GM19455 (cell line): ENCODE results near the gene TRERF1.

Experiments
- ATAC-seq: cut with Tn5 transposase; IDR thresholded peaks from one replicate; pipeline ENCODE4 v1.9.1; 2021; ENCODE audit not compliant: unreplicated experiment

Gene TRERF1

DNA sequence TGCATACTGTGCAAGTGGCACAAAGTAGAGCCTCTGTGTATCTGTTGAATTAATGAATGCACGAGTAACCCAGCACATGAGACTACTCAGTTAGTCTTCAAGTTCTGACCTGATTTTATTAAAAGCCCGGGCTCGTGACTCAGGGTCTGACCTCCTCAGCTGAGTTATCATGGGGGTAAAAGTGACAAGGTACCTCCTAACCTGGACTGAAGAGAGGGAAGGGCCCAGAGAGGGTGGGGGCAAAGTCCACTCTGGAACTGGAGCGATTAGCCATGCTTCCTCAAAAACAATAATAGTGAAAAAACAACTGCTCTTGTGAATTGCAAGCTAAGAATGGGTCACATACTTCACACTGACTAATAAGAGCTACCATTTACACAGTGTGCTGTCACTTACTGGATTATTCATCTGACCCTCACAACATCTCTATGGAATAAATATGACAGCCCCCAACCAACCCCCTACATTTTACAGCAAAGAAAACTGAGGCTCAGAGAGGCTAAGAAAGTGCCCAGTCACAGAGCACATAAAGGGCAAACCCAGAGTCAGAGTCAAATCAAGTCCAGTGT, 26.7 kb downstream of the TRERF1 start:
- no peak for ATAC-seq

DNA sequence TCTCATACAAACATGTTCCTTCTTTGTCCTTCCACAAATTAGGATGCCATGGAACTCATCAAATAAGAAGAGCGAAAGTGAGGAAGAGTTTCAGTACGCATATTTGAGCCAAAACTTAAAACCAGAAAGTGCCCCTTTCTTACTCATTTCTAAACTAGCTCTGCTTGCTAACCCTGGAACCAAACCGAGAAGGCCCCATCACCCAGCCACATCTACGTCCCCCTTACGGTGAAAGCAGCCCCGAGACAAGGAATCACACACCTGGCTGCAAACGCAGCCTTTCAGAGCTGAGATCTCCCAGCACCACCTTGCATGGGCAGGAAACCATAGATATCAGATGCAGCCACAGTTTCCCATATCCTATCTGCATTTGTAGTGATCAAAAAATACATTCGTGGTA, 28.5 kb downstream of the TRERF1 start:
- peak; percentile 57 for ATAC-seq

DNA sequence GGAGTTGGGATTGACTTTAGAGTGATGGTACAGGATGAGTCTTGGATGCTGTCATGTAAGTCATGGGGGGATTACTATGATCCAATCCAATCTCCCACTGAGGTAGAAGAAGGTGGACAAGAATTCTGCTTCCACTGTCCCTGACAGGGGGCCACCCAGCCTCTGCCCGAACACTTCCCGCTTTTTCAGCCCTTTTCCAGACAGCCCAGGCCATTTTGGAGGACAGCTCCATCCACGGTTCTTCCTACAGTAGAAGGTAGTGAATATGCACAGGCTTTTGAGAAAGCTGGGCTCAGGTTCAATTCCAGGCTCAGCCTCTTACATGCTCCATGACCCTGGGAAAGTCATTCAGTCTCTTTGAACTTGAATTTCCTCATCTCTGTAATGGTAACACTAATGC, 31.0 kb downstream of the TRERF1 start:
- ATAC-seq: no peak

GRCh38 chr6:42419490-42420280, 32.0 kb downstream of the TRERF1 start:
- no peak for ATAC-seq

DNA sequence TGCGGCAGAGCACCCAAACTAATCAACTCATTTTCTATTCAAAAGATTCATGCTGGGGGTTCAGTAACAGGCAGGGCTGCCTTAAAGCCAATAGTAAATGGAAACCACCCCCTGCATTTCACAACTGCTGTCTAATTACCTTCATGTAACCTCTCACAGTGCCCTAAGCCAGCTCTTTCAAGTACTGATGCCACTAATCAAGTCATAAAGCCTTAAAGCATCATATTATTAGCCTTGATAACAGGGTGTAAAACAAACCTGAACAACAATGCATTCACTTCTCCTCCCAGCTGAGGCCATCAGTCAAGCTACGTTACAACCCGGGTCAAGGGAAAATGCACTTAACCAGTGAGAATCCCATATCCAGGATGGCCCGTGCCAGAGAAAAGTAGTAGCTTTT, 33.0 kb downstream of the TRERF1 start:
- ATAC-seq: no peak

GRCh38 chr6:42417641-42418112, 34.0 kb downstream of the TRERF1 start:
- ATAC-seq: no peak

DNA sequence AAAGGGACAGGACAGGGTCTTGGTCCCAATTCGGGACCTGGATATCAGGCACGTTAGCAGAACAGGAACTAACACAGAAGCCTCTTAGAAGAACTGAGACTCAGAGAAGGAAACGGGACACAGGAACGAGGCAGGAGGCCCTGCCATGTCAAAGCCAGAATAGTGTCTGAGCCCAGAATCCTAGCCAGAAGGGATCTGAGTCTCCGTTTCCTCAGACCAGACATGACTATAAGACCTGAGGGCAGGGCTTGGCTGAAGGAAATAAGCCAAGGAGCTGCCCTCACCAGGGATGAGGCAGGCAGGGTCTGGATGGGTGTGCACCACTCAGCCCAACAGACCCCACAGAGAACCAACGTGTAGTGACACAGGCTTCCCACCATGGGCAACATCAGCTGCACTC, 40.3 kb downstream of the TRERF1 start:
- no peak for ATAC-seq

GRCh38 chr6:42410861-42411260, 40.9 kb downstream of the TRERF1 start:
- ATAC-seq: no peak

- ATAC-seq: no peak
Measured at GRCh38 chr6:42409581-42409980, 42.1 kb downstream of the TRERF1 start.

GRCh38 chr6:42407379-42407778, 44.3 kb downstream of the TRERF1 start:
- no peak for ATAC-seq

DNA sequence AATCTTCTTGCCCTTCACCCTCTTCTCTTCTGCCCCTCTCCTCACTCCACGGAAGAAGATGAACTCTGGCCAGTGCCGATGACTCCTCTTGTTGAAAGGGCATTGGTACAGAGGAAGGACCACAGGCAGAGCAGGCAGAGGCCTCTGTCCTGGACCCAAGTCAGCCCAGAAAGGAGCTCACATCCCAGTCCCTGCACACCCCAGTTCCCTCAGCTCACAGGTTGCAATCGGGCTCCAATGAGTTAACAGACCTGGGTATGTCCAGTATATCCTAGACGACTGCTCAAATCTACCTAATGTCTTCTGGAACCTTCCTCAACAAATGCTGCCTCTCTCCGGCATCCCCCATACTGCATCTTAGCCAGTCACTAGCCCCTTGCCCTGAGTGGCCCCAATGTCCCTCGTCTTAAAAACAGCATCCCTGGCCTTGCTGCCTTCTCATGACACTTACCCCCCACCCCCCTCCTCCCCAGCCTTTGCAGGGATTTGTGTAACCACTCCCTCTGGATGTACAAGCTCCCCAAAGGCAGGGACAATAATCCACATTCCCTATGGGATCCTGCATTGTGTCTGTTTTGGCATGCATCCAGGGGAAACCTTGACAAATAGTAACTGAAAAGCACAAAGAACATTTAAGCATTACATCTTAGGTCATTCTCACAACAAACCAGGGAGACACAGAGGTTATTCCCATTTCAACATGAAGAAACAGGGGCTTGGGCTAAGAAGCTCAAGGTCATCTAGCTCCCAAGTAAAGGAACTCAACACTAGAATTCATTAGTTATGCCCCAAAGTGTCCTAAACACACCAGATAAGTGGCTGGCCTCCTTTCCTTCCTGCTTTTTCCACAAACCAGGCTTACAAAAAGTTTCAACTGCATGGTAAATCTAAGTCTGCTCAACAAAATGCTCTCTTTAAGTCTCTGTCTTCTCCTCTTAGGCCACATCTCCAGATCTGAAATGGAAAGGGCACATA, 45.1 kb downstream of the TRERF1 start:
- ATAC-seq: no peak

- ATAC-seq: no peak
Measured at GRCh38 chr6:42405021-42405420, 46.7 kb downstream of the TRERF1 start.

GRCh38 chr6:42404484-42404883, 47.2 kb downstream of the TRERF1 start:
- no peak for ATAC-seq

- ATAC-seq: no peak
Measured at GRCh38 chr6:42403831-42404230, 47.9 kb downstream of the TRERF1 start.

GRCh38 chr6:42403421-42403820, 48.3 kb downstream of the TRERF1 start:
- ATAC-seq: no peak

- peak; percentile 84 for ATAC-seq
Measured at GRCh38 chr6:42402184-42402583, 49.5 kb downstream of the TRERF1 start.

DNA sequence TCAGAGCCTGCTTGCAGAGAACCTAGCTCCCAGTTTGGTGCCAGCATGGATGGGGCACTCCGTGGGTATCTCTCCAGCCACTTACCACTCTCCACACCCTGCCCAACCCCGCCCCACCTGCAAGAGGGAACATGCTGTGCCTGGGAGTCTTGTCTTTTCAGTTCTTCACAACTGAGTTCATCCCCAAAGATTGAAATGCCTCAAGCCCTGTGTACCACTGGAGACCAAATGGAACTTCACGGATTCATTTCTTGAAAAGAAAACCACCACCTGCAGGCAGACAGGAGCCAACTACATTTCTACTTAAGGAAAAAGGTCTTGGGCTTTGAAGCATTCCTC, 50.1 kb downstream of the TRERF1 start:
- ATAC-seq: no peak

- ATAC-seq: no peak
Measured at GRCh38 chr6:42400886-42401612, 50.7 kb downstream of the TRERF1 start.

DNA sequence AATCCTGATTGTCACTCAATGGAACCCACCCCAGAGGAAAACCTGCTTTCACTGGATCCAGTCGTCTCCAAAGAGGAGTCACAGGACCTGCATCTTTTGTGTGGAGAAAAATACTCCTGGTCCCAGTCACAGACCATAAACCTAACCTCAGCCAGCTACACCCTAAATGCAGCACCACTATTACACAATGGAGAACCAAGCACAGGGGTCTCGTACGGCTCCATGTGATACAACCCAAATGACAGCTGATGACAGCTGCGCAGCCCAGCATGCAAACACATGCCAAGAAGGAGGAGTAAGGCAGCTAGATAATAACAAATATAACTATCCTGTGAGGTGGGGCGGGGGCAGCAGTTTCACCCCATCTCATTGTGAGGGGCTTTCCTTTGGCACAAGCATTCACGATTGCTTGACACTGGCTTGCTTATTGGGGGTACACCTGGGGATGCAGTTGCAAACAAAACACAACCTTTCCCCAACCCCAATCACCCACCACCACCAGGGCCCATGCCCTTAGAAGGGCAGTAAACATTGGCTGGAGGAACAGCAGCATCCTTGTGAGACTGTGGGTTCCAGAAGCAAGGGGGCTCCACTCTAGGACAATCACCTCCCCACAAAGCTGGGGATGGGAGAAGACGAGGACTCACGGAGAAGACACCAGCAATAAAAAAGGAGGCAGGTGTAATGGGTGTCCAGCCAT, 51.5 kb downstream of the TRERF1 start:
- no peak for ATAC-seq

DNA sequence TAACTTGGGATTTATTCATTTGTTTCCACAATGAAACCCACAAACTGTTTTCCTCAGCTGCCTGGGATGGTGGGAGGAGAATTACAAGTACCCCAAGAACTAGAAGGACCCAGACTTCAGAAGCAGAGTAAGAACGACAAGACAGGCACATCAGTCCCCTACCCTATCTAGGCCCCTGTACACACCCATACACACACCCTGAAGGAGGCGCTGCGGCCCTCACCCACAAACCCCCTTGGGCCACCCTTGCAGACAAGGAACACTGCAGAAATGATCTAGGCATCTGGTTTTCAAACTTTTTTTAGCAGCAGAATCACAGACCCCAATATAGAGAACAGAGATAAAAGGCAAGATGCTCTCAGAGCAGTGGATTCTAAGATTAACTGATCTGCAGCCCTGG, 55.0 kb downstream of the TRERF1 start:
- ATAC-seq: no peak
